Mesendoderm (in vitro differentiated cells): Measurements from ENCODE around the gene NFAM1.

ENCODE experiments used
- DNase-seq: peaks from one replicate; pipeline ENCODE4 v3.0.0; 2013
- H2AK5ac ChIP-seq: 2 replicates; pipeline ENCODE4 v1.6.1; 2013; ENCODE audit warnings: low read length, inconsistent platforms
- H2BK120ac ChIP-seq: 2 replicates; pipeline ENCODE4 v1.6.1; 2013; ENCODE audit warnings: low read depth, mild to moderate bottlenecking, low read length, moderate library complexity, mixed read lengths
- H2BK15ac ChIP-seq: replicated peaks from 2 replicates; pipeline ENCODE4 v1.6.1; 2013; ENCODE audit warnings: low read depth, mild to moderate bottlenecking, moderate library complexity
- H2BK5ac ChIP-seq: 2 replicates; pipeline ENCODE4 v1.6.1; 2013; ENCODE audit warnings: low read length, inconsistent platforms
- H3K18ac ChIP-seq: 2 replicates; pipeline ENCODE4 v1.6.1; 2013; ENCODE audit warnings: mild to moderate bottlenecking, low read length, mixed read lengths
- H3K23ac ChIP-seq: one replicate; pipeline ENCODE4 v1.6.1; 2013; ENCODE audit warnings: low read length
- H3K27ac ChIP-seq: 2 replicates; pipeline ENCODE4 v1.5.1; 2013; ENCODE audit warnings: low read depth, mild to moderate bottlenecking, inconsistent platforms, low read length, moderate library complexity
- H3K27me3 ChIP-seq: 2 replicates; pipeline ENCODE4 v1.6.1; 2013; ENCODE audit warnings: low read length, control low read depth, mild to moderate bottlenecking, inconsistent platforms; ENCODE audit not compliant: insufficient read depth, poor library complexity
- H3K36me3 ChIP-seq: 2 replicates; pipeline ENCODE4 v1.6.1; 2013; ENCODE audit warnings: low read length, inconsistent platforms; ENCODE audit not compliant: control insufficient read depth, insufficient read depth
- H3K4ac ChIP-seq: one replicate; pipeline ENCODE4 v1.6.1; 2013; ENCODE audit warnings: low read depth, mild to moderate bottlenecking, low read length, moderate library complexity
- H3K4me1 ChIP-seq: 2 replicates; pipeline ENCODE4 v1.6.1; 2013; ENCODE audit warnings: low read depth, low read length, inconsistent platforms; ENCODE audit not compliant: control insufficient read depth
- H3K4me2 ChIP-seq: 2 replicates; pipeline ENCODE4 v1.6.1; 2013; ENCODE audit warnings: low read length
- H3K4me3 ChIP-seq: 2 replicates; pipeline ENCODE4 v1.5.1; 2013; ENCODE audit warnings: mild to moderate bottlenecking, low read length
- H3K56ac ChIP-seq: one replicate; pipeline ENCODE4 v1.6.1; 2013; ENCODE audit warnings: low read length
- H3K79me1 ChIP-seq: 2 replicates; pipeline ENCODE4 v1.6.1; 2013; ENCODE audit warnings: low read length, inconsistent platforms
- H3K79me2 ChIP-seq: 2 replicates; pipeline ENCODE4 v1.6.1; 2013; ENCODE audit warnings: mild to moderate bottlenecking, low read length; ENCODE audit not compliant: control insufficient read depth, insufficient read depth
- H3K9ac ChIP-seq: 2 replicates; pipeline ENCODE4 v1.6.1; 2013; ENCODE audit warnings: low read length, inconsistent platforms
- H4K5ac ChIP-seq: one replicate; pipeline ENCODE4 v1.6.1; 2013; ENCODE audit warnings: low read length
- H4K8ac ChIP-seq: one replicate; pipeline ENCODE4 v1.6.1; 2013; ENCODE audit warnings: low read depth, mild to moderate bottlenecking, control low read depth, low read length, moderate library complexity
- WGBS: extraction: QIAGEN DNeasy Blood & Tissue Kit; methylation state at CpG from one replicate; pipeline ENCODE4 v1.1.7; 2013; ENCODE audit warnings: low lambda C conversion rate, missing lambda C conversion rate; ENCODE audit not compliant: insufficient coverage; ENCODE audit errors: extremely low coverage; 5-methylcytosine and 5-hydroxymethylcytosine counted together

Gene NFAM1

DNA sequence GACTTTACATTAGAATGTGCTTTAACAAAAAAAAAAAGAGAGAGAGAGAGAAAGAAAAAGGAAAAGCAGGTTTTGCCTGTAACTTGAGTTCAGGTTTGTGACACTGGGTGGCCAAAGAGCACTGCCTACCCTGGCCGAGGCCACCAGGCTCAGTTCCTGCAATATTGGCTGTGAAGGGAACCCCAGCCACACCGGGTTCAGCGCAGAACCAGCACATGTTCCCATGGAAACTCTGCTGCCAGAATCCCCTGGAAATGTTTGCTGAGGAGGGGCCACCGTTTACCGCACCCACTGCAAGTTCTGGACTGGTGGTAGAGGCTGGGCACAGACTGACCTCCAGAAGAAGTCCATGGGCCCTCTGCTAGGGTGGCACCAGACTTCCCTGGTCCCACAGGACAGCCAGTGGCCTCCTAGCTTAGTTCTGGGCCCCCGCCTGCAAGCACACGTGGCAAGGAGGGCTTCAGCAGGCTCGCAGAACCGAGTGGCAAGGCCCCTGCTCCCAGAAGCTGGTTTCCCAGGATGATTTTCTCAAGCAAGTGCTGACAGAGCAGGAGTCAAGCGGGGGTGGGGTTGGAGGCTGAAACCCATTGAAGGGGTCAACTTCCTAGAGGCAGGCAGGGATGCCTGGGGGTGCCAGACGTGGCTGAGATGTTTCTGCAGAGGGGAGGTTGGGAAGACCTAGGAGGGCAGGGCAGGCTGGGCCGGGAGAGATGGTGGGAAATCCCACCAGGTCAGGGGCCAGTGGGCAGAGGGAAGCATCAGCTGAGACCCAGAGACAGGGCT lies 51.2 kb downstream of the NFAM1 start:
- Histone ChIP-seq H3K56ac (peak overlapping the region; percentile 49), H3K36me3 (no peaks in the 10 kb centered on the region), H4K5ac (no peak overlapping the region), H3K4me2 (no peak overlapping the region), H2BK15ac (no peak overlapping the region), H3K27me3 (no peaks in the 10 kb centered on the region), H3K18ac (no peak overlapping the region), H3K4ac (no peak overlapping the region), H3K79me1 (no peaks in the 10 kb centered on the region), H2AK5ac (no peak overlapping the region), H2BK5ac (no peak overlapping the region), H3K27ac (no peak overlapping the region), H3K79me2 (no peaks in the 10 kb centered on the region), H2BK120ac (no peak overlapping the region), H3K4me1 (peaks cover 6% of the 10 kb centered on the region), H3K9ac (peak overlapping the region; percentile 2), H4K8ac (no peak overlapping the region), H3K23ac (no peak overlapping the region), H3K4me3 (no peak overlapping the region)
- WGBS = no CpG with 5 or more reads among the region's 12 CpGs
- no peak for DNase-seq

DNA sequence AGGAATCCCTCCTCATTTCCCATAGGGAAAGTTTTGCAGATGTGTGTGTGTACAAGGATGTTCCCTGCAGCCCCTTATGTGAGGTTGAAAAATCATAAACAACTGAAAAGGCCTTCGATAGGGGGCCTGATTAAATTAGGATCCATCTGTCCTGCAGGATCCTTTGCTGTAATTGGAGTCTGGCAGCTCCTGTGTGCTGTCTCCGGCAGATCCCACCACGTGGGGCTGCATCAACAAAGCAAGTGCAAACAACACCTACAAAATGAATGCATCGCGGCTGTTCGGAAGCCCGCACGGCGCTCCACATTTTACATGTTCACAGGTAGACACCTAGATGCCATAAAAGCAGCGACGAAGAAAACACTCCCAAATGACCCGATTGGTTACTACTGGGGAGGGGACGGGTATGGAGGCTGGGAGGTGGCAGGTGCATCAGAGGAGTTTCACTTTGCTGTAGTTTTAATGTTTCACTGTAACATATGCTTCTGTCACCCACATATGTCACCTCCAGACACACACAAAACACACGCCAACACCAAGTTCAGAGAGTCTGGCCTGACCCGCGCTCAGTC lies 52.2 kb downstream of the NFAM1 start:
- no peaks in the 10 kb centered on the region for H3K79me1 ChIP-seq
- no CpG with 5 or more reads among the region's 16 CpGs for WGBS
- no peak overlapping the region for H4K8ac ChIP-seq
- H3K18ac ChIP-seq = no peak overlapping the region
- no peaks in the 10 kb centered on the region for H3K79me2 ChIP-seq
- no peak overlapping the region for H2AK5ac ChIP-seq
- H3K4me1 ChIP-seq = peaks cover 6% of the 10 kb centered on the region
- H3K27ac ChIP-seq = no peak overlapping the region
- H3K4ac ChIP-seq = no peak overlapping the region
- no peak overlapping the region for H2BK120ac ChIP-seq
- no peak overlapping the region for H3K4me2 ChIP-seq
- H3K27me3 ChIP-seq = no peaks in the 10 kb centered on the region
- H3K9ac ChIP-seq = no peak overlapping the region
- no peak overlapping the region for H3K56ac ChIP-seq
- no peak overlapping the region for H2BK15ac ChIP-seq
- DNase-seq = no peak
- no peak overlapping the region for H2BK5ac ChIP-seq
- no peak overlapping the region for H4K5ac ChIP-seq
- no peak overlapping the region for H3K4me3 ChIP-seq
- H3K36me3 ChIP-seq = no peaks in the 10 kb centered on the region
- no peak overlapping the region for H3K23ac ChIP-seq

DNA sequence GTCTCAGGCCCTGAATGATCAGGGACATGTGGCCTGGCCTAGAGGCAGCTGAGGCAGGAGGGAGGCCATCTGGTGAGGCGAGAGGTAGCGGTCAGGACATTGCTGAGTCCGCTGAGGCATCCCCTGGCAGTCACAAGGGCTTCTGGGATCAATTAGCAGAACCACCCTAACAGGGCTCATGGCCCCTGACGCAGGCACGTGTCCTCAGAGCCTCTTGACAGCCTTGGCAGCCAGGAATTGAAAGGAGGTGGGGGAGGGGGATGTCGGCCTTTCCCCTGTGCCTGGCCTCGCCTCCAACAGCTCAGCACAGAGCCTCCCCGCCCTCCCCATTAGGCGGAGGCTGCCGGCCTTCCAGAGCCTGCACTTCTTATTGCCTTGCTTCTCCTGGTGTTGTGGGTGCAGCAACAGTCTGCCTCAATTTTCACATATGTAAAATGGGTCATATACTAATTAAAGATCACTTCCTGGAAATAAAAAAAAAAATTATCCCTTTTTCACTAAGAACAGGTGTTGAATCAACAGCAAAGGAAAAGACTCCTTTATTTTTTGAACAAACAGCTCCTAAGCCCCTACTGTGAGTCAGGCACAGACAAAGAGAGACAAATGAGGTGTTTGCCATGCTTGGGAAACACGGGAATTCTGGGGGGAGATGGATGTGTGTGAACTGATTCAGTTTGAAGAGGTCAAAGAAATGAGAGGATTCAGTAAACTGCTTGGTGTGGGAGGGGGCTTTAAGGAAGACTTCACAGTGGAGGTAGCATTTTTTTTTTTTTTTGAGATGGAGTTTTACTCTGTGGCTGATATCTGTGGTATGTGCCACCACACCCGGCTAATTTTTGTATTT lies 55.3 kb downstream of the NFAM1 start:
- H3K56ac ChIP-seq = no peak overlapping the region
- H3K27ac ChIP-seq = no peak overlapping the region
- no peaks in the 10 kb centered on the region for H3K79me2 ChIP-seq
- H3K4me2 ChIP-seq = no peak overlapping the region
- H3K4me1 ChIP-seq = peaks cover 6% of the 10 kb centered on the region
- no peak overlapping the region for H2BK5ac ChIP-seq
- no peak overlapping the region for H2AK5ac ChIP-seq
- H4K8ac ChIP-seq = no peak overlapping the region
- no peak overlapping the region for H3K9ac ChIP-seq
- H3K18ac ChIP-seq = no peak overlapping the region
- no peak overlapping the region for H4K5ac ChIP-seq
- H3K27me3 ChIP-seq = no peaks in the 10 kb centered on the region
- H2BK15ac ChIP-seq = no peak overlapping the region
- peak; percentile 90 for DNase-seq
- no peaks in the 10 kb centered on the region for H3K36me3 ChIP-seq
- no peaks in the 10 kb centered on the region for H3K79me1 ChIP-seq
- no peak overlapping the region for H3K4ac ChIP-seq
- WGBS = no CpG with 5 or more reads among the region's 12 CpGs
- no peak overlapping the region for H3K23ac ChIP-seq
- no peak overlapping the region for H2BK120ac ChIP-seq
- no peak overlapping the region for H3K4me3 ChIP-seq

DNA sequence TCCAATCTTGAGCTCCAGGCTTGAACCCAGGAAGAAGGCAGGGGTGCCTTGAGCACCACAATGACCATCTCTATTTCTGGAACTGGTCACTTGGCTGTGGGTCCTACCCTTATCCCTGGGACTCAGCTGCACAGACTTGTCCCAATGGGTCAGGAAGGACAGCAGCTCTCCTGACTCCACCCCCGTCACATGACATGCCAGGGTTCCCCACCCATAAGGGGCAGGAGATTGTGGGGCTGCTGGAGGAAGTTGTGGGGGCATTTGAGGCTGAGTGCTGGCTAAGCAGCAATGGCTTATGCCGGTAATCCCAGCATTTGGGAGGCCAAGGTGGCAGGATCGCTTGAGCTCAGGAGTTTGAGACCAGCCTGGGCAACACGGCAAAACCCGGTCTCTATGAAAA lies 56.2 kb downstream of the NFAM1 start:
- Histone ChIP-seq H3K79me1 (no peaks in the 10 kb centered on the region), H3K4me1 (peaks cover under 1% of the 10 kb centered on the region), H3K27ac (no peak overlapping the region), H3K56ac (no peak overlapping the region), H2BK120ac (no peak overlapping the region), H2BK15ac (no peak overlapping the region), H3K27me3 (no peaks in the 10 kb centered on the region), H4K8ac (no peak overlapping the region), H2AK5ac (no peak overlapping the region), H2BK5ac (no peak overlapping the region), H3K36me3 (no peaks in the 10 kb centered on the region), H3K4me2 (no peak overlapping the region), H4K5ac (no peak overlapping the region), H3K23ac (no peak overlapping the region), H3K9ac (no peak overlapping the region), H3K4me3 (no peak overlapping the region), H3K4ac (no peak overlapping the region), H3K18ac (no peak overlapping the region), H3K79me2 (no peaks in the 10 kb centered on the region)
- no CpG with 5 or more reads among the region's 5 CpGs for WGBS
- DNase-seq = no peak

DNA sequence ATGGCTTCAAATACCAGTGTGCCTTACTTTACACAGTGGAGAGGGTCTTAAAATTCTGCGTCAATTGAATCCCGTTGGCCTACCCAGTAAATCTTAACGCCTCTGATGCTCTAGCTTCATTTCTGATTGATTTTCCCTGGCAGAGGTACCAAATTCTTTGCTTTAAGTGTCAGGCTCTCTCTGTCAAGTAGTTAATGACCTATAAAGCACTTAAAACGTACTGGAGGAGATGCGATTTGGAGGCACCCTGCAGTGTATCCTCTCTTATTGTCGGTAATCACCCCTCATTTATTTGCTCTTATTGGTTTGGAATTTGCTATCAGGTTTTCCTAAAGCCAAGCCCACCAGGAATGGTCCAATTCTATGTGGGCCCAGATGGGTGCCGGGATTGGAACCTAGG lies 59.2 kb downstream of the NFAM1 start:
- Histone ChIP-seq H3K23ac (no peak overlapping the region), H3K4me3 (no peak overlapping the region), H2BK5ac (no peak overlapping the region)

More for the DNA sequence above, 59.2 kb downstream of the NFAM1 start:
- H3K4ac ChIP-seq = no peak overlapping the region
- H3K18ac ChIP-seq = no peak overlapping the region
- H3K9ac ChIP-seq = no peak overlapping the region
- H3K4me1 ChIP-seq = peaks cover 1% of the 10 kb centered on the region
- no peak overlapping the region for H4K5ac ChIP-seq
- no peak overlapping the region for H3K27ac ChIP-seq
- no peak overlapping the region for H2BK15ac ChIP-seq
- H3K56ac ChIP-seq = no peak overlapping the region
- H2AK5ac ChIP-seq = no peak overlapping the region
- H3K79me1 ChIP-seq = peaks cover under 1% of the 10 kb centered on the region
- DNase-seq = no peak
- no peaks in the 10 kb centered on the region for H3K36me3 ChIP-seq
- no CpG with 5 or more reads among the region's 7 CpGs for WGBS
- no peak overlapping the region for H3K4me2 ChIP-seq
- H3K27me3 ChIP-seq = peaks cover 2% of the 10 kb centered on the region
- peaks cover 1% of the 10 kb centered on the region for H3K79me2 ChIP-seq
- no peak overlapping the region for H2BK120ac ChIP-seq
- H4K8ac ChIP-seq = no peak overlapping the region
